Embryonic facial prominence (tissue), 1 donor: ENCODE measurements around the gene RAB1B.

ENCODE experiments used
- DNase-seq: peaks from one replicate; pipeline ENCODE4 v3.0.0-alpha.2; 2016; ENCODE audit errors: extremely low spot score

RAB1B gene

GRCh38 chr11:66284526-66285078 is 16.2 kb downstream of the RAB1B start:
- no peak for DNase-seq

GRCh38 chr11:66285250-66285947 is 17.0 kb downstream of the RAB1B start:
- DNase-seq: no peak

- no peak for DNase-seq
These were observed 18.3 kb downstream of the RAB1B start for GRCh38 chr11:66286699-66287098.

- DNase-seq: no peak
These were observed 18.9 kb downstream of the RAB1B start for GRCh38 chr11:66287211-66287888.

- DNase-seq: no peak
These were observed 19.6 kb downstream of the RAB1B start for GRCh38 chr11:66287889-66288670.

GRCh38 chr11:66288671-66289547 is 20.5 kb downstream of the RAB1B start, which contains the start of gene YIF1A:
Gene YIF1A, minus strand, starts transcription at chr11:66289143. Its CDS starts 158 bp downstream, at chr11:66288985.
- DNase-seq: peak; percentile 99

- peak; percentile 80 for DNase-seq
These were observed 21.3 kb downstream of the RAB1B start for GRCh38 chr11:66289548-66290329.

- DNase-seq: no peak
These were observed 21.8 kb downstream of the RAB1B start for GRCh38 chr11:66290330-66290621.

- DNase-seq: no peak
These were observed 22.9 kb downstream of the RAB1B start for GRCh38 chr11:66291303-66291705.

GRCh38 chr11:66291706-66292542 is 23.5 kb downstream of the RAB1B start, which contains the start of gene TMEM151A:
Gene TMEM151A, plus strand, starts transcription at chr11:66291894. Its CDS starts 120 bp downstream, at chr11:66292014.
- no peak for DNase-seq

- DNase-seq: no peak
These were observed 24.3 kb downstream of the RAB1B start for GRCh38 chr11:66292543-66293332.

GRCh38 chr11:66293352-66293751 is 24.9 kb downstream of the RAB1B start:
- no peak for DNase-seq

- DNase-seq: no peak
These were observed 25.6 kb downstream of the RAB1B start for GRCh38 chr11:66293777-66294625.

- DNase-seq: no peak
These were observed 26.5 kb downstream of the RAB1B start for GRCh38 chr11:66294626-66295620.

- no peak for DNase-seq
These were observed 29.2 kb downstream of the RAB1B start for GRCh38 chr11:66297610-66298009.

- DNase-seq: no peak
These were observed 30.7 kb downstream of the RAB1B start for GRCh38 chr11:66299186-66299585.

GRCh38 chr11:66302656-66303055 is 34.2 kb downstream of the RAB1B start:
- no peak for DNase-seq
